ENCODE data around the gene KRT85.
"Not testable (repeated sequence)": the region's sequence is repeated elsewhere in the genome, so short reads cannot be mapped to it uniquely, and the experiment has no call there.

KRT85 gene

DNA sequence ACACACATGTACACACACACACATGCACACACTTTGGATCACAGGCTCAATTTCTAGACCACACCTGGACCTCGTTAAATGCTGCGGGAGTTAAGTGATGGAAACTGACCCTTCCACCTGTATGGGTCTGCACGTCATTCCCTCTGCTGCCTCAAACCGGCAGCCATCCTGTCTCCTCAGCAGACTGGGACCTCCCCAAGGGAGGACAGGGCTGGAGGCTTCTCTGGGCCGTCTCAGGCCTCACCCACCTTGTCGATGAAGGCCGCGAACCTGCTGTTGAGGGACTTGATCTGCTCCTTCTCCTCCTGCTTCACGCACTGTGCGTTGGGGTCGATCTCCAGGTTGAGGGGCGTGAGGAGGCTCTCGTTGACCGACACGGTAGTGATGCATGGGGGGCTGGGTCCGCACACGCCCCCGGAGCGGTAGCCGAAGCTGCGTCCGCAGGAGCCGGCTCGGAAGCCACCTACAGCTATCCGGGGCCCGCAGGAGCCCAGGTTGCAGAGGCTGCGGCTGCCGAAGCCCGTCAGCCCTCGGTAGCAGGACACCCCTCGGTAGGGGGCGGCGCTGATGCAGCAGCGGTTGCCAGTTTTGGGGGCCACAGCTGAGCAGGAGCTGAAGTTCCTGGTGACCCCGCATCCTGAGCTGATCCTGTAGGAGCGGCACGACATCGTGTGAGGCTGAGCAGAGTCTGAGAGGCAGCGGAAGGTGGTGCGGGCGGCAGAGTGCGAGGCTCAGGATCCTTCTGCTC, at the start of gene KRT85:
Gene KRT85, minus strand, starts transcription at position 744 of the 748 bp plus-strand sequence. Its CDS starts 76 bp downstream, at position 668.
- DNase-seq (ENCODE audit: low read depth): no peak

DNA sequence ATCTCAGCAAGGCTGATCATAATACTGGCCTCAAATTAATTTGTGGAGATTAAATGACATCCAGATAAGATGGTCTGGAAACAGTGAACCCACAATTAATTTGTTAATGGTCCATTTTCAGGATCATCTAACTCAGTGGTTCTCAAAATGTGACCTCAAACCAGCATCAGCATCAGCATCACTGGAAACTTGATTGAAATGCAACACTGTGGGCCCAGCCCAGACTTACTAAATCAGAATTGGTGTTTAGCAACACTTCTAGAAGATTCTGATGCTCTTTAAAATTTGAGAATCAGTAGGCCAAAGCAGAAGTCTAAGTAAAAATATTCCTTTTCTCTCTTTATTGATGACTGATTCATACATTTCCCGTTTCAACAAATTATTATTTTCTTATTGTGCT, 49.5 kb upstream of the KRT85 start:
- DNase-seq (ENCODE audit: low read depth): no peak

DNA sequence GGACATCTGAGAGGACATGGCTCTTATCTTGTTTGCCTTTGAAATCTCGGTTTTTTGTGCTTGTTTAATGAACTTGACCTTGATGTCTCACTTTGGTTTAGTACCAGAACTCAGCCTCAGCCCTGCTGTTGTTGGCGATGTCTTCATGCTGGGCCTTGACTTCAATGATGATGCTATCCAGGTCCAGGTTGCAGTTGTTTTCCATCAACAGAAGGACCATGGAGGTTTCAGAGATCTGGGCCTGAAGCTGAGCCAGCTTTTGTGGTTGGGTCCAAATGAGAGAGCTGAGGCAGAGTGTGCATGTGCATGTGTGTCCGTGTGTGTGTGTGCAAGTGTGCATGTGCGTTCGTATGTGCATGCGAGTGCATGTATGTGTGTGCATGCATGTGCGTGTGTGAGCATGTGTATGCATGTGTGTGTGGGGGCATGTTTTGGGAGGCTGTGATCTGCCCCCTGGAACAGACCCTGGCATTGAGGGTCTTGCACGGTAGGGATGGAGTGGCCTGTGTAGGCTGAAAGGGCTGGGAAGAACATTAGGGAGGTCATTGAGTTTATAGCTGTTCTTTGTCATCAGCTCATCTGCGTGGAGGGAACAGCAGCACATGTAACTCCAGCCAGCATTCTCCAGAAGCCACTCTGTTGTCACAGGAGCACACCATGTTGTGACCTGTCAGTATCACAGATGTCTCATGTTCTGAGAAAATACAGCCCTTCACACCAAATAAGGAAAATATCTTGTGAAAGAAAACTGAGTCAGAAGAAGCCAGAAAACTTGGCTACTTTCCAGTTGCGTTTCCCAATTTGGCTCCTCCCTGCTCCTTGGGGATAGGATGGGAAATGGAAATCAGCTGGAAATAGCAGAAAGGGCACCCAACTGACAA, 48.8 kb upstream of the KRT85 start:
- DNase-seq (ENCODE audit: low read depth): no peak

DNA sequence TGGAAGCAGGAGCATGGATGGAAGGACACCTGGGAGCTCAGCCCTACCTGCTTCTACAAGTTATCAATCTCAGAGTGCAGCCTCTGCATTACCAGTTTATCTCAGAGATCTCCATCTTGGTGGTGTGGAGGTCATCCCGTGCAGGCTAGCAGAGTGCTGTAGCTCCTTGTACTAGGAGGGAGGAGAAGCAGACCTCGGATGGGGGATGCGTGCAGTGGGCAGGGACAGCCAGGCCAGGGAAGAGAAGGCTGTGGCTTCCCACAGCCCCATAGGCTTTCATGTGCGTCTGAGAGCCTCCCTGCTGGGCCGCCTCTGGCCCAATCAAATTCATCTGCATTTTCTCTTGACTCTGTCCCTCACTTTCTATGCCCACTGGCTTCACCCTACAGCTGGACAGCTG, 47.7 kb upstream of the KRT85 start:
- DNase-seq (ENCODE audit: low read depth): no peak

DNA sequence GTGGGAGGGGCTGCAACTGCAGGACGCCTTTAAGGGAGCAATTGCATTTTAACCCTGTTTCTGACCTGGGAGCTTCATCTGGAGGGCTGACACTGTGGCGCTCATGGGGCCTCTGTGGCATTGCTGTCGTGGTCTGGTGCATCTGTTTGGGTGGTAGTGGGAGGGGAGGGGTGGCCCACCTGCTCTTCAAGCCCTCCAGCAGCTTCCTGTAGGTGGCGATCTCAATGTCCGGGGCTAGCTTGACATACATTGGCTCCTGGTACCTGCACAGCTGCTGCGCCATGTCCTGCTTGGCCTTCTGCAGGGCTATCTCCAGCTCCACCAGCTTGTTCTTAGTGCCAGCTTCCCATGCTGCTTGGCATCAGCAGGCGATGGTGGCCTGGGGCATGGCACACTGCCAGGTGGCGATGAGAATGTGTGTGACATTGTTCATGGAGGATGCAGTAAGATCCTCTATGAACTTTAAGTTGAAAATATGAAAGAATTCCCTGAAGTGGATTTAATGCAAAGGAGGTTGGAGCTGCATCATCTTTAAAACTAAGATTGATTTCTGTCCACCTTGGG, 46.6 kb upstream of the KRT85 start:
- no peak for DNase-seq (ENCODE audit: low read depth)

DNA sequence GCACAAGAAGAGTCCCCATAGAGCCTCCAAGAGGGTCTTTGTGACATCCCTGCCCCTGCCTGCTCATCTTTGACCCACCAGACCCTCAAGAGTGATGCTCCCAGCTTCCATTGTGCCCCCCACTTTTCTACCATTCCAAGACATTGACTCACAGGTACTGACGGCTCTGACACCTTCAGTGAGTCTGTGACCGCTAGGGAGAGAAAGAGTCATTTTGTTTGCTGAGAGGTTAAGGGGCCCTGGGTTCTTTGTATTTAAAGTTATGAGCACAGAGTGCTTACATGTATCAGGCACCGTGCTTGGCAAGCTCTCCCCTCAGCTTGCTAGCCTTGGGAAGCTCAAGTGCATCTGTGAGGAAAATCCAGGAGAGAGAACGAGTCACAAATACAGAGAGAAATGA, 45.9 kb upstream of the KRT85 start:
- no peak for DNase-seq (ENCODE audit: low read depth)

DNA sequence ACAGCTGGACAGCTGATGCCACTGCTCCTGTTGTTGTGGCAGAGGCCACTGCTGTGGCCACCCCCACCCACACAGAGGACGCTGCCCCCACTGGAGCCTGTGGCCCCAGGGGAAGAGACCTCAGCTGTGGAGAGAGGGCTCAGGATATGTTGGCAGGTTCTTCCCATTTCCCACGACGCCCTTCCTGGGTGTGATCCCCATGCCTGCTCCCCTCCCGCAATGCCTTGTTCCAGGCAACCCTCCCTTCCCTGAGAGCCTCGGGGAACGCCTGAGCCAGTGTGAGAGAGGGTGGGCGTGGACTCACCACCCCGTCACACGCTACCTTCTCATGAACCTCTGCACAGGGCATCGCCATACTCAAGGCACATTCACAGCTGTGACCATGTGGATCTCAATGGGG, 44.5 kb upstream of the KRT85 start:
- DNase-seq (ENCODE audit: low read depth): no peak

DNA sequence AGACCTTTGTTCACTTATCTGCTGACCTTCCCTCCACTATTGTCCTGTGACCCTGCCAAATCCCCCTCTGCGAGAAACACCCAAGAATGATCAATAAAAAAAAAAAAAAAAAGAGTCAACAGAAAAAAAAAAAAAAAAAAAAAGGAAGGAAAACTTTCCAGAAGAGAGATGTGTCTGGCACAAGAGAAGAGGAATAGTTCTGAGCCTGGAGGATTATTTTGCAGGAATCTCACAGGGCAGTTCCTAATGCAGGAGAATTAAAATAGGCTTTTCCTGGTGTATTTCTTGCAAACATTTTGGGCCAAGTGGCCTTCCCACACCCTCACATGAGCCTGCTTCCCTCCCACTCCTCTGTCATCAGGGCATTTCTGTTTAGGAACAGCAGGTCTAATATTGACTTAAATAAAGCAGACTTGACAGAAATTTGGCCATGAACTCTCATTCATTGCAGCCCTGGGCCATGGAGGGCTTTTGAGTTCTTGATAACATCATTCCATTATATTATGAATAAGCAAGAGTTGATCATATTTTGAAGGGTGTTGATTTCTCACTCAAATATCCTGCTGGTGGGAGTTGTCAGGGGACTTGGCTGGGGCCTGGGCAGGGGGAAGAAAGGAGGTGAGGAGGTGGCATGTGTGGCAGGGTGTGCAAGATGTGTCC, 43.4 kb upstream of the KRT85 start:
- not testable (repeated sequence) for DNase-seq (ENCODE audit: low read depth)

DNA sequence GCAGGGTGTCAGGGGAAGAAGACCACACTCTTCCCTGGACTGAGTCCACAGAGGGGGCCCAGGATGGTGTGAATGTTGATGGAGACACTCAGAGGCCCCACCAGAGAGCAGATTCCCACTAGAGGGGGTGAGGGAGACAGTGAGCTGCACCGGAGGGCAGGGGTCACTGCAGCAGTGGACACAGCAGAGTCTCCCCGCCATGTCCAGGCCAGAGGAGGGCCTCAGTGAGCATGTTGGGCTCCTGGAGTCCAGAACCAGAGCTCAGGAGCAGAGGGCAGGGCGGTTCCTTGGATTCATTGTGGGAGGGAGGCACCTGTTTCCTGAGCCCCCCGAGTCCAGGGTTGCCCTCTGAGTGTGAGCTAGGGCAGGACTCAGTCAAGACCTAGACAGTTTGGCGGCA, 40.6 kb upstream of the KRT85 start:
- DNase-seq (ENCODE audit: low read depth): no peak

DNA sequence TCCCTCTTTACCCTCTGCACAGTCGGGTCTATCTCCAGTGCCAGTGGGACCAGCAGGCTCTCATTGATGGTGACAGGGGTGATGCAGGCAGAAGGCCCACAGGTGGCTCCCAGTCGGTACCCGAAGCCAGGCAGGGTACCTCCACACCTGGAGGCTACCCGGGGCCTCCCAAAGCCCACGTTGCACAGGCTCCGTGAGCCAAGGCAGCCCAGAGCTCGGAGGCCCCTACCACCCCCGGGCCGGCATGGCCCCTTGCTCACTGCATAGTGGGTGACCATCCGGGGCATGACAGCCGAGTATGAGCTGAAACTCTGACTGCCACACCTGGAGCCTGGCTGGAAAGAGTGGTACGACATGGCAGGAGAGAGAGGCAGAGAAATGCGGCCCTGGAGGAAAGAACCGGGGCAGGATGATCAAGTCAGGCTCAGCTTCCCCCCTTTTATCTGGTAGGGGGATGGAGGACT, 38.7 kb upstream of the KRT85 start, which contains the start of gene KRT82:
Gene KRT82, minus strand, starts transcription at position 414 of the 464 bp plus-strand sequence. Its CDS starts 58 bp downstream, at position 356.
- DNase-seq (ENCODE audit: low read depth): no peak

DNA sequence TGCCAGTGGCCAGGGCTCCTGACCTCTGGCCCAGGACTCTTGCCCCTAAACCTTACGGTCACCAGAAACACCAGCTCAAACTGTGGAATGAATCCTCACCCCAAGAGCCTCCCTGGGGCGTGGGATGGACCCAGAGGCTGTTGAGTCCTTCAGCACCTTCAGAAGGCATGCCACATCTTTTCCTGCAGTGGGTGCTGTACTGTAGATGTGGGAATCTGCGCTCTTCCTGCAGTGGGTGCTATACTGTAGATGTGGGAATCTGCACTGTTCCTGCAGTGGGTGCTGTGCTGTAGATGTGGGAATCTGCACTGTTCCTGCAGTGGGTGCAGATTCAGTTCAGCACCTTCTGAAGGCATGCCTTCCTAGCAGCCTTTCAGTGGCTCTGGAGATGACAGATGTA, 37.7 kb upstream of the KRT85 start:
- DNase-seq (ENCODE audit: low read depth): no peak

DNA sequence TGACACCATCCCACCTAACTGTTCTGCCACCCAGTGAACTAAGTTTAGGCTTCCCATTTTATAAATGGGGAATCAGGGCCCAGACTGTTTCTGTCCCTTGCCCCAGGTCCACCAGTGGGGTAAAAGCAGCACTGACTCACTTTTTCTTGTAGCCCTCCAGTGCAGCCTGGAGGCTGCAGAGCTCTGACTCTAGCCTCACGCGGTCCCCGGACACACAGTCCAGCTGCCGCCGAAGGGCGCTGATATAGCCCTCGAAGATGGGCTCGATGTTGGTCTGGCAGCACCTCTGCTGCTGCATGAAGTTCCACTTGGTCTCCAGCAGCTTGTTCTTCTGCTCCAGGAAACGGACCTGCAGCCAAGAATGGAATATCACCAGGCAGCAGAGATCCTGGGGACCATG, 36.3 kb upstream of the KRT85 start:
- DNase-seq (ENCODE audit: low read depth): no peak

DNA sequence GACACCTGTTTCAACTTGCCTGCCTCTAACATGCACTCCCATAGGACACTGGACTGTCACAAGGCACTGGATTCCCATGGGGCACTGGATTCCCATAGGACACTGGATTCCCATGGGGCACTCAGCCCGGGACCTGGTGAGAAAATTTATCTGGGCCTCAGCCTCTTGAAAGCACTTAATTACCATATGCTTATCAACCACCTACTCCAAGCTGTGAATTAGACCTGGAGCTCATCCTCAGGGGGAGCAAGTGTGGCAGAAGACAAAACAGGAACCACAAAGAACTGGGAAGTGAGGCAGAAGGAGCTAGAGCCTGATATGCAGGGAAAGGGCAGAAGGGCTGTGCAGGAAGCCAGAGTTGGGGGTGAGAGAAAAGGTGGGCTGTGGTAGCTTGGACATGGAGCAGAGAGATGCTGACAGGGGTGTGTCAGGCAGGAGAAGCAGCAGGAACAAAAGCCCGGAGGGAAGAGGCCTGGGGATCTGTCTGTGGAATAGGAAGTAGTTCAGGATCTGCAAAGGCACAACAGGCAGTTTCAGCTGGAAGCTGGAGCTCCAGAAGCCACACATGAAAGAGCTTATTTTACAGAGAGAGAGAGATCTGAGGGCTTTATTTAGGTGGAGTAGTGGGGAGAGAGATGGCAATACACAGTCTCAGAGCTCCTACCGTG, 35.7 kb upstream of the KRT85 start:
- DNase-seq (ENCODE audit: low read depth): no peak

DNA sequence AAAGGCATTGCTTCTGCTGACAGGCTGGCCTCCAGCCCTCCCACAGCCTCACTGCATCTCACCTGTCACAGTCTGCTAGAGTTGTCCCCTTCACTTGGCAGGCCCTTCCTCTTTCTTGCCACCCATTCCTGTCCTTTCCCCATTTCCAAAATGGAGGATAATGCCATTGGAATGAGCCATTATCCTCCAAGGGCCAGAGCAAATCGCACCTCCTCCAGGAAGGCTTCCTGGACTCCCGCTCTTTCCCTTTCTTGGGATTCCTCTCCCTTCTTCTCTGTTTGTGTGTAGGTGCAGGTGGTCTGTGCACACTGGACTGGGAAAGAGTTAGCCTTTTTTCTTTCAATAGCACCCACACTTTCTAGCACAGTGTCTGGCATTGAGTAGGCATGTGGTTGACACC, 35.1 kb upstream of the KRT85 start:
- no peak for DNase-seq (ENCODE audit: low read depth)

DNA sequence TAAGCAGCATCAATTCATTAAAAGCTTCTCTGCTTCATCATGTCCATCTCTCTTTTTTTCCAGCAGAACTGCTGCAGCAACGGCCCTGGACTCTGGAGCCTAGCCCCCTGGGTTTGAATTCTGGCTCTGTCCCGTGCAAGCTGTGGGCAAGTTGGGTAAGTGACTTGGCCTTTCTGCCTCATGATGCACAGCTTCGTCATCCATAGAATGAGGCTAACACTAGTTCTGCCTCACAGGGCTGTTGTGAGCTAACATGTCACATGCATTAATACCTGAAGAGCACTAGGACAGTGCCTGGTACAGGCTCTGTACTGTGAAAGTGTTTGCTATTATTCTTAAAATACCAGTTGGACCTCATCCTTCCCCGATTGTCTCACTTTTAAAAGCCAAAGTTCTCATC, 34.6 kb upstream of the KRT85 start:
- DNase-seq (ENCODE audit: low read depth): no peak

DNA sequence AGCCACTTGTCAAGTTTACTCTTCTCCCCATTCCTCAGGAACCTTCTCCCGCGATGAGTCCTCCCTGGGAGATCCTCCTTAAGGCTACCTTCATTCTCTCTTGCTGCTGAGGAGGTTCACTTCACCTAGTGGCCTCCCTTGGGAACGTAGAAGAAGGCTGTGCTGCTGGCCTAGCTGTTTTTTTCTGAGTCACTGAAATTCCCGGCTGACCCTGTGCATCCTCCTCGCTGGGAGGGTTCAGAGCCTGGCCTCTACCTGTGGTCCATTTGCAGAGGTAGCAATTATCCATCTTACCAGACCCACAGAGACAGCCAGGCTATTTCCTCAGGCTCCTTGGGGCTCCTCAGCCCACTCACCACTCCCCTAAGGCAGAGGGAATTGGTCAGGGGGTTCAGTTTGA, 34.2 kb upstream of the KRT85 start:
- DNase-seq (ENCODE audit: low read depth): no peak

DNA sequence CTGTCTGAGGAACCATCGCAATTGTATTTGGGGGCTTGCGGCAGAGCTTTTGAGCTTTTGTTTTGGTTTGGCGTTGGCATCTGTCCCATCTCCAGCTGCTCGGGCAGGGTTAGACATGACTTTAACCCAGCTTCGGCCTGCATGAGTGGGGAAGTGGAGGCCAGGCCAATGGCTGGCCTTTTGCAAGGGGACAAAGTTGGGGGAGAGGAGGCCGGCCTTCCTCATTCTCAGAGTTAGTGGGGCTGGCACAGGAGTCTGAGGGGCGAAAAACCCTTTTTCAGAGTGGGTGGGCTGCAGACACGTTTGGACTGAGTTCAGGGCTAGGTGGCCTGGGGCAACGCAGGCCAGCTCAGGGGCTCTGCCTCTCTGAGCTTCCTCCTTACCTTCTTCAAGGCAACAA, 33.6 kb upstream of the KRT85 start:
- no peak for DNase-seq (ENCODE audit: low read depth)

DNA sequence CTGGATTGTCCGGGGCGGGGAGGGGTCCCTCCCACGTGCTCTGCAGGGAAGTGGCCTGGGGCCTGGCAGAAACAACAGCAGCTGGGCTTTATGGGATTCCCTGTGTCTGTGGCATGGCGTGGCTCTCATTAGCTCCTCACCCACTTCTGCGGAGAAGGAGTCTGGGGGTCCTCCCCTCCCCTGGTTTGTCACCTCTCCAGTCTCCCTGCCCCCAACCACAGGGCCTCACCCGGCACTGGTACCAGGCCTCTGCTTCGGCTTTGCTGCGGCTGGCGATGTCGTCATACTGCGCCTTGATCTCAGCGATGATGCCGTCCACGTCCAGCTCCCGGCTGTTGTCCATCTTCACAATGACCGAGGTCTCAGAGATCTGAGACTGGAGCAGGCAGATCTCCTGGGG, 32.5 kb upstream of the KRT85 start:
- no peak for DNase-seq (ENCODE audit: low read depth)

DNA sequence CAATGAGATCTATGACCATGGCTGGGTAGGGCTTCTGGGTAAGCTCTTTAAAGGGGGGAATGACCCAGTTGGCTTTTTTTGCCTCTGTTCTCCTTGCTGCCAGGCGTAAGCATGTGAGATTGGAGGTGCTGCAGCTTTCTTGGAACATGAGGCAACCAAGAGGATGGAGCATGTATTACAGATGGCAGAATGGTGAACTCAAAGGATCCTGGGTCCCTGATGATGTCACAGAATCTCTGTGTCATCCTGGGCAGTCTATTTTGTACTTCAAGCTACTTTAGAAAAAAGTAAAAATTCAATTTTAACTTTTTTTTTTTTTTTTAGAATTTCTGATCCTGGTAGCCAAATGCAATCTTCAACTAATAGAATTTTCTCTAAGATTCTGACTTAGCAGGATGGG, 30.9 kb upstream of the KRT85 start:
- no peak for DNase-seq (ENCODE audit: low read depth)

DNA sequence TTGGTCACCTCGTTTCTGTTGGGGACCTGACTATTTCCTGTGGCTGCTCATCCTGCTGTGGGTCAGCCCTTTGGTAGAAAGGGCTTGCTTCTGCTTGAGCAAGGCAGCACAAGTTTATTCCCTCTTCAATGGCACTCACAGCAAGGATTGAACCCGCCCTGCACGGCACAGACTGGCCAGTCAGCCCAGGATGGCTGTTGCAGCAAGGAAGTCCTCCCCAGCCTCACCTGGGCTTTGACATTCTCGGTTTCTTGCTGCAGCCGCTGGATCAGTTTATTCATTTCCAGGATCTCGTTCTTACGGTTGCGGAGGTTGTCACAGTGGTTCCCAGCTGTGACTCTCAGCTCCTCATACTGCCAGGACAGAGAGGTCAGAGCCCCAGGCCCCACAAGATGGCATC, 29.4 kb upstream of the KRT85 start:
- DNase-seq (ENCODE audit: low read depth): no peak

DNA sequence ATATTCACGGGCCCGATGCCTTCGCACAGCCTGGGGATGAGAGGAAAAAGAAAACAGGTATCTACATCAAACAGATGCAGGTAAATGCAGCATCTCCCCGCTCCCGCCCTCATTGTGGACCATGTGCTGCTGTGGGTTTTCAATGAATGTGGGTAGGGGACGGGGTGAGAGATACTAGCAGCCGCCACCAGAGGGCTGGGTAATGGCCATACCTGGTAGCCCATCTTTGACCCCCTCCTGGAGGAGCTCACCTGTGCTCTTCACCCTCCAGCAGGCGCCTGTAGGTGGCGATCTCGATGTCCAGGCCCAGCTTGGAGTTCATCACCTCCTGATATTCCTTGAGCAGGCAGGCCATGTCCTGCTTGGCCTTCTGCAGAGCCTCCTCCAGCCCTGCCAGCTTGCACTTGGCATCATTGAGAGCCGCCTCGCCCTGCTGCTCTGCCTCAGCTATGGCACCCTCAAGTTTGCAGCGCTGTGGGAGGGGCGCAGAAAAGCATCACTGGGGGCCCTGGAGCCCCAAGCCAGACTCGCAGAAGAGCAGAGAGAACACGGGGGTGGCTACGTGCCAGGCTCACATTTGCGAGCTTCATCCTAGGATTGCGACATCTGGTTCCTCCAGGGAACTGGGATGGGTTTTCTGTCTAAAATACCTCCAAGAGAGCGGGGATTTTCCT, 28.6 kb upstream of the KRT85 start:
- DNase-seq (ENCODE audit: low read depth): no peak

Measured in stimulated activated CD8-positive, alpha-beta memory T cell treated with anti-CD3 and anti-CD28 coated beads, Interleukin-12 subunit alpha, Interleukin-12 subunit beta, amount 100 ng/mL, for 4 hours (primary cell).